Skeletal muscle cell (primary cell): Measurements from ENCODE around the gene INVS.
A peak's percentile ranks its signal among the peaks of the same experiment; 100 is the strongest.
"Not testable (repeated sequence)": the region's sequence is repeated elsewhere in the genome, so short reads cannot be mapped to it uniquely, and the experiment has no call there.

Source experiments
- DNase-seq: peaks from one replicate; pipeline ENCODE4 v3.0.0-alpha.2; 2010; ENCODE audit warnings: low read depth
- H3K4me3 ChIP-seq: 2 replicates; pipeline ENCODE4 v1.5.1; 2011; ENCODE audit warnings: low read depth, mild to moderate bottlenecking, control low read depth, low read length, moderate library complexity

Gene INVS

DNA sequence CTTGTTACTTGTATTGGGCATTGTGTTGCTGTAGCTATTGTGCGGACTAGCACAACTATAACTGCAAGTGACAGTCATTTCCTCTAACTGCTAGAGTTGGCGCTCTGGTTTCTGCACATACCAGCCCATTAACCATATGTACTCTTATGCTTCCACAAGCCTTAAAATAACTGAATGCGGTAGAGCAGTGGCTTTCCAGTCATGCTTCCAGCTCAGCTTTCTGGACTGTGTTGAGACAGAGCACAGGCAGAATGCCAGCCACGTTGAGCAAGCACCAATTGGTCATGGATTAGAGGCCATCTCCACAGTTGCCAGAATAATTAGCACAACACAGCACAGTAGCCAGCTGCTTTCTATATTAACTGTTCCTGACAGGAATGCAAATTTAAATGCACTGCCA lies 12.2 kb downstream of the INVS start:
- peak; percentile 97 for DNase-seq

GRCh38 chr9:100112677-100113336 lies 13.8 kb downstream of the INVS start:
- no peak overlapping the region for H3K4me3 ChIP-seq
- DNase-seq, result no peak

More for the DNA sequence above, 12.2 kb downstream of the INVS start:
- no peak overlapping the region for H3K4me3 ChIP-seq

DNA sequence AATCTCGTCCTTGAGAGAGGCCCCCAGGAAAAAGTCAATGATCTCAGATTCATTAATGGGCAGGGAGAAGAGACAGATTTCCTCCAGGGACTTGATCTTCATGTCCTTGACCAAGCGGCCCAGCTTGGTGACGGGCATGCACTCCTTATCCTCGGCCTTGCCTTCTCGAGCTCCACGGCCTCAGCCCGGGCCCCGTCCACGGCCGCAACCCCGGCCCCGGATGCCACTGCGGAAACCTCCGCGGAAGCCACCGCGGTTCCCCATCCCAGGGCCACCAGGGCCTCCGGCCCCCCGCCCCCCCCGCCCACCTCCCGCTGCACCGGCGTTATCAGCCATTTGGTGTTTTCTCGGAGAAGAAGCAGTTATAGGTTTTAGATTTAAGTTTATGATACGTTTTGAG lies 18.3 kb downstream of the INVS start:
- no peak for DNase-seq

GRCh38 chr9:100120286-100120685 lies 21.2 kb downstream of the INVS start:
- DNase-seq, result no peak
- H3K4me3 ChIP-seq, result no peak overlapping the region

More for the DNA sequence above, 18.3 kb downstream of the INVS start:
- no peak overlapping the region for H3K4me3 ChIP-seq

GRCh38 chr9:100125236-100125635 lies 26.2 kb downstream of the INVS start:
- no peak for DNase-seq
- H3K4me3 ChIP-seq, result no peak overlapping the region

DNA sequence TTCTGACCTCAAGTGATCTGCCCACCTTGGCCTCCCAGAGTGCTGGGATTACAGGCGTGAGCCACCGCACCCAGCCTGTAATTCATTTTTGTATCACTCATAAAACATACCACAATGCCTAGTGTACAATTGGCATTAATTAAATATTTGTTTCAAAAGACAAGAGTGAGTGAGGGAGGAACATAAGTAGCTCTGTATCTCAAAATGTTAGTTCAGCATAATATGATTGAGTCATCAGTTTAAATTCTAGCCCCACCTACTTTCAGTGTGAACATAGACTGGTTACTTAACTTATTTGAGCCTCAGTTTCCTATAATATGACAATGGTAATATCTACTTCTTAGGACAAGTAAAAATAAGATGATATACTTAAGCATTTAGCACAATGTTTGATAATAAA lies 26.9 kb downstream of the INVS start:
- DNase-seq, result no peak
- no peak overlapping the region for H3K4me3 ChIP-seq

GRCh38 chr9:100126423-100126822 lies 27.4 kb downstream of the INVS start:
- no peak overlapping the region for H3K4me3 ChIP-seq
- no peak for DNase-seq

- no peak for DNase-seq
- H3K4me3 ChIP-seq, result no peak overlapping the region
Measured at GRCh38 chr9:100129772-100130171, 30.7 kb downstream of the INVS start.

DNA sequence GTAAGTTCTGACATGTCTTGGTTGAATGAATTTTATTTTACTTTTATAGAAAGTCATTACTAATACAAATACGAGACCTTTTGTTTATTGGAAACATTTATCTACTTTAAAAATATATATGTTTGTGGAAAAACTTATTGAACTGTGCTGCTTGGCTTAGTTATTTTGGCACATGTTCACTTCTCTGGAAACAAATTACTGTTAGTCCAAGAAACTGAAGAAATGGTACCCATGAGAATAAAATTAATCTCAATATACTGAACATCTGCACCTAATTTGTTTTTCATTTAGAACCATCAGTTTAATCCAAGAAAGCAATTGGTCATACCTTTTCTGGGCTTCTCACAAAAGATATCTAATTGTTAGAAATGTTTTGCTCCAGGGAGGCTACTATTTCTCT lies 32.2 kb downstream of the INVS start:
- H3K4me3 ChIP-seq, result no peak overlapping the region
- no peak for DNase-seq

- no peak for DNase-seq
- H3K4me3 ChIP-seq, result no peak overlapping the region
Measured at GRCh38 chr9:100131875-100132430, 32.9 kb downstream of the INVS start.

DNA sequence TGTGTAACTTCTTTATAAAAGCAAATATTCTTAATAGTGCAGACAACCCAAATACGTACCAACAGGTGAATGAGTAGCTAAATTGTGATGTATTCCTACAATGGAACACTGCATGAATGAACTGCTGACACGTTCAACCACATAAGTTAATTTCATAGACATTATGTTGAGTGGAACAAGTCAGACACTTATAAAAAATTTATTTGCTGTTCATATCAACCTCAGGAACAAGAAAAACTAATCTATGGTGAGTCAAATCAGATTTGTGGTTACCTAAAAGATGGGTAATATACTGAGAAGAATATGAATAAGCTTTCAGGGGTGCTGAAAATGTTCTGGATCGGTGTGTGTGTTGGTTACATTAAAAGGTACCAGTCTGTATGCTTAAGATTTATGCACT lies 35.7 kb downstream of the INVS start:
- no peak for DNase-seq
- no peak overlapping the region for H3K4me3 ChIP-seq

- DNase-seq, H3K4me3 ChIP-seq: not testable (repeated sequence)
Measured at GRCh38 chr9:100136799-100137198, 37.8 kb downstream of the INVS start.

GRCh38 chr9:100140303-100140702 lies 41.3 kb downstream of the INVS start:
- H3K4me3 ChIP-seq, DNase-seq: not testable (repeated sequence)

GRCh38 chr9:100141862-100142261 lies 42.8 kb downstream of the INVS start:
- H3K4me3 ChIP-seq, DNase-seq: not testable (repeated sequence)

DNA sequence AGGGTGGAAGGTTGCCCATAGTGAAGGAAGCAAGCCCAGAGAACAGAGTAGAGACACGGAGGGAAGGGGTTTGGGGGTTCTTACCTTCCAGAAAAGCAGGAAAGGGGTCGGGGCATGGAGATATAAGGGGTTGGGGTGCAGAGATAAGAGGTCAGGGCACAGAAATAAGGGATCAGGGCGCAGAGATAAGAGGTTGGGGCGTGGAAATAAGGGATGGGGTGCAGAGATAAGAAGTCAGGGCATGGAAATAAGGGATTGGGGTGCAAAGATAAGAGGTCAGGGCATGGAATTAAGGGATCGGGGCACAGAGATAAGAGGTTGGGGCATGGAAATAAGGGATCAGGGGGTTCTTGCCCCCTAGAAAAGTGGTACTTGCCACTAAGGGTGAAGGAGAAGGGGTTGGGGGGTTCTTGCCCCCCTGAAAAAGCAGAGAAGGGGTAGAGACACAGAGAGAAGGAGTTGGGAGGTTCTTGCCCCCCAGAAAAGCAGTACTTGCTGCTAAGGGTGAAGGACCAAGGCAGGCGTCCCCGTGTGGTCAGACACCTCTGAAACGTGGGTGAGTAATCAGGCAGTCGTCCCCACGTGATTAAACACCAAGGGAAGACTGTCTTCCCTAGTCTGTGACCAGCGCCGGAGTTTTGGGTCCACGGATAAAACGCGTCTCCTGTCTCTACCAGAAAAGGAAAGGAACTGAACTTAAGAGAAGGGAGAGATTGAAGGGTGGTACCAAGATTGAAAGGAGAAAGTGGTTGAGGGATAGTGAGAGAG lies 46.3 kb downstream of the INVS start:
- not testable (repeated sequence) for H3K4me3 ChIP-seq, DNase-seq

- not testable (repeated sequence) for DNase-seq
Measured at GRCh38 chr9:100145976-100146375, 46.9 kb downstream of the INVS start.

GRCh38 chr9:100150214-100150613 lies 51.2 kb downstream of the INVS start:
- no peak overlapping the region for H3K4me3 ChIP-seq
- no peak for DNase-seq

More at GRCh38 chr9:100145976-100146375, 46.9 kb downstream of the INVS start:
- not testable (repeated sequence) for H3K4me3 ChIP-seq

- H3K4me3 ChIP-seq, result no peak overlapping the region
- DNase-seq, result no peak
Measured at GRCh38 chr9:100160021-100160420, 61.0 kb downstream of the INVS start.

- no peak overlapping the region for H3K4me3 ChIP-seq
- DNase-seq, result no peak
Measured at GRCh38 chr9:100167176-100167575, 68.1 kb downstream of the INVS start.

DNA sequence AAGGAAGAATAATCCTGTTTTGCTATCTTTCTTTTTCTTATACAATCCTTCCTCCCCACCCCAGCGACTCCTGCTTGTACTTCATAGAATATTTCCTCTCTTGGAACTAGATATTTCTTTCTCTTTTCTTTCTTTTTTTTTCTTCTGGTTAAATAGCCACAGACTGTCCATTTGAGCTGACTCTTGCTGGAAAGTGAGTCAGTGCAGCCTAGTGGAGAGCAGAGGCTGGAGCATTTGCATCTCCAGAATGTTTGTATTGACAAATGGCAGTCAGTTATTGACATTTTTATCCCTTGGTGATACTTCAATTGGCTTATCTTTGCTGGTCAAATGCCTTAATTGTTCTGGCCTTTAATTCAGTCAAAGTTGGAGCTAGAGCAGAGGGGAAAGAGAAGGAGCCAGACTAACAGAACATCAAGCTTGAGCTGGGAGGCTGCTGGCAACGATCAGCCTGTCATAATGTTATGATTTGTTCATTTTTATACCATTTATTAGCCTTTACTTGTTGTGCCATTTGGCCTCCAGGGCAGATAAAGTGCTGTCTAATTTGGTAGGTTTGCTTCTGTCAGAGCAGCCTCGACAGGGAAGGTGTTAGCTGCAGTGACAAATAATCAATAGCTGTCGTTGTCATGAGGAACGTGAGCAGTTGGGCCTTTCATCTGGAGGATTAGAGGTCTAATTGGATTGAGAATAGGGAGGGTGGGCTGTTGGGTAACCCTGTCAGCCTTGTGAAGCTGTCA lies 69.0 kb downstream of the INVS start:
- H3K4me3 ChIP-seq, result no peak overlapping the region
- DNase-seq, result no peak
